BJ (cell line): ENCODE results near the gene TMC4. TPM values are rescaled to one million over a fixed set of nuclear protein-coding genes. Genes with fewer than 3 reads are reported as not detected.

ENCODE experiments used
- CTCF ChIA-PET: fragments of 350-600 bp; formaldehyde crosslinking; extraction: SDS; loops from one replicate; lab custom pipeline; 2021; ENCODE audit warnings: antibody characterized with exemption, inconsistent platforms; lab: Yijun Ruan, JAX
- POLR2A ChIA-PET: fragments of 300-600 bp; sonication (Branson Sonifier 250); formaldehyde crosslinking; extraction: SDS; loops from one replicate; lab custom pipeline; 2021; ENCODE audit warnings: antibody characterized with exemption; lab: Charles Lee
- DNase-seq: peaks from one replicate; pipeline ENCODE4 v3.0.0-alpha.2; 2011; ENCODE audit warnings: low read depth
- H3K27me3 ChIP-seq: 2 replicates; pipeline ENCODE4 v1.6.0; 2011; ENCODE audit warnings: low read length; ENCODE audit not compliant: control insufficient read depth, insufficient read depth
- H3K36me3 ChIP-seq: 2 replicates; pipeline ENCODE4 v1.5.1; 2011; ENCODE audit warnings: low read length; ENCODE audit not compliant: control insufficient read depth, insufficient read depth
- H3K4me3 ChIP-seq: 2 replicates; pipeline ENCODE4 v1.5.1; 2011; ENCODE audit warnings: low read depth, mild to moderate bottlenecking, control low read depth, low read length
- polyA plus RNA-seq: library from polyadenylated mRNA; depleted of rRNA; stranded (reverse); fragments of >200 nt; gene quantifications from 2 replicates; pipeline ENCODE4 v1.2.3, GENCODE V29; 2011
- TF ChIP-seq, protein P1 (sequence below): IDR thresholded peaks from 2 replicates; pipeline ENCODE4 v1.5.1; 2011; ENCODE audit warnings: low read depth, mild to moderate bottlenecking, control low read depth, inconsistent platforms, low read length, moderate library complexity; ENCODE audit not compliant: insufficient read depth

The TMC4 gene
- polyA plus RNA-seq, 1 experiment, result 0.55 TPM

DNA sequence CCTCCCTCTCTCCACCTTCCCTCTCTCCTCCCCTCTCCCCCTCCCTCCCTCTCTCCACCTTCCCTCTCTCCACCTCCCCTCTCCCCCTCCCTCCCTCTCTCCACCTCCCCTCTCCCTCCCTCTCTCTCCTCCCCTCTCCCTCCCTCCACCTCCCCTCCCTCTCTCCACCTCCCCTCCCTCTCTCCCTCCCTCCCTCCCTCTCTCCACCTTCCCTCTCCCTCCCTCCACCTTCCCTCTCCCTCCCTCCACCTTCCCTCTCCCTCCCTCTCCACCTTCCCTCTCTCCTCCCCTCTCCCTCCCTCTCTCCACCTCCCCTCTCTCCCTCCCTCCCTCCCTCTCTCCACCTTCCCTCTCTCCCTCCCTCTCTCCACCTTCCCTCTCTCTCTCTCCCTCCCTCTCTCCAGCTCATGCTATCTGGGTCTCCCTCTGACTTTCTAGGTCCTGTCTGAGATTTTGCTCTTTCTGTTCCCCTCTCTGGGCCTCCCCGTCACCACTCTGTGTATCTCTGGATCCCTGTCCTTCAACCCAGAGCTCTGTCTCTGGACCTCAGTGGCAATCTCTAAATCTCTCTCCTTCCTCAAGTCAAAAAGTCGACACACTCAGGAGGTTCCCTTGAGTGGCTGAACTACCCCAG lies 38.9 kb downstream of the TMC4 start:
- no peak overlapping the region for H3K4me3 ChIP-seq
- no peak for DNase-seq
- H3K36me3 ChIP-seq, result peaks cover 11% of the 10 kb centered on the region
- H3K27me3 ChIP-seq, result no peaks in the 10 kb centered on the region
- ChIA-PET CTCF (no interaction called here), POLR2A (no interaction called here)
- TF ChIP-seq, protein P1, sequence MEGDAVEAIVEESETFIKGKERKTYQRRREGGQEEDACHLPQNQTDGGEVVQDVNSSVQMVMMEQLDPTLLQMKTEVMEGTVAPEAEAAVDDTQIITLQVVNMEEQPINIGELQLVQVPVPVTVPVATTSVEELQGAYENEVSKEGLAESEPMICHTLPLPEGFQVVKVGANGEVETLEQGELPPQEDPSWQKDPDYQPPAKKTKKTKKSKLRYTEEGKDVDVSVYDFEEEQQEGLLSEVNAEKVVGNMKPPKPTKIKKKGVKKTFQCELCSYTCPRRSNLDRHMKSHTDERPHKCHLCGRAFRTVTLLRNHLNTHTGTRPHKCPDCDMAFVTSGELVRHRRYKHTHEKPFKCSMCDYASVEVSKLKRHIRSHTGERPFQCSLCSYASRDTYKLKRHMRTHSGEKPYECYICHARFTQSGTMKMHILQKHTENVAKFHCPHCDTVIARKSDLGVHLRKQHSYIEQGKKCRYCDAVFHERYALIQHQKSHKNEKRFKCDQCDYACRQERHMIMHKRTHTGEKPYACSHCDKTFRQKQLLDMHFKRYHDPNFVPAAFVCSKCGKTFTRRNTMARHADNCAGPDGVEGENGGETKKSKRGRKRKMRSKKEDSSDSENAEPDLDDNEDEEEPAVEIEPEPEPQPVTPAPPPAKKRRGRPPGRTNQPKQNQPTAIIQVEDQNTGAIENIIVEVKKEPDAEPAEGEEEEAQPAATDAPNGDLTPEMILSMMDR, result no peak

DNA sequence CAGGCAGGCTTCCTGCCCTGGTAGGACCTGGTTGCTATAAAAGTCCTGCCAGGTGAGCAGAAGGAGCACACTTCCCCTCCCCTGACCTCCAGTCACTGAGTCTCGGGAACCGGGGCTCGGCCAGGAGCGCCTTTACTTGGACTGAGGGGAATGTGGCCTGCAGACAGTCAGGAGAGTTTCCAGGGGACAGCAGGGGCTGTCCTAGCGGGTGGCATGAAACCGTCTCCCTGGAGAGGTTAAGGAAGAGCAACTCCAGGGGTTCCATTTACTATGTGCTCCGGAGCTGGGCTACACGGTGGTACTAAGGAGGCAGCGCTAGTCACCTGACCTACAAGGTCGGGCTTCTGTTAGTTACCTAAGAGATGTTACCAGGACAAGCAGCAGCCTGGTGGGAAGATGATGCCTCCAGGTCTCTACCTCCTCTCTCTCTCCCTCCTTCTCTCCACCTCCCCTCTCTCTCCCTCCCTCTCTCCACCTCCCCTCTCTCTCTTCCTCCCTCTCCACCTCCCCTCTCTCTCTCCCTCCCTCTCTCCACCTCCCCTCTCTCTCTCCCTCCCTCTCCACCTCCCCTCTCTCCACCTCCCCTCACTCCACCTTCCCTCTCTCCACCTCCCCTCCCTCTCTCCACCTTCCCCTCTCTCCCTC lies 39.5 kb downstream of the TMC4 start:
- TF ChIP-seq, protein P1, result no peak
- CTCF ChIA-PET, result no interaction called here
- POLR2A ChIA-PET, result no interaction called here
- no peak for DNase-seq
- H3K27me3 ChIP-seq, result no peaks in the 10 kb centered on the region
- no peak overlapping the region for H3K4me3 ChIP-seq
- peaks cover 12% of the 10 kb centered on the region for H3K36me3 ChIP-seq

DNA sequence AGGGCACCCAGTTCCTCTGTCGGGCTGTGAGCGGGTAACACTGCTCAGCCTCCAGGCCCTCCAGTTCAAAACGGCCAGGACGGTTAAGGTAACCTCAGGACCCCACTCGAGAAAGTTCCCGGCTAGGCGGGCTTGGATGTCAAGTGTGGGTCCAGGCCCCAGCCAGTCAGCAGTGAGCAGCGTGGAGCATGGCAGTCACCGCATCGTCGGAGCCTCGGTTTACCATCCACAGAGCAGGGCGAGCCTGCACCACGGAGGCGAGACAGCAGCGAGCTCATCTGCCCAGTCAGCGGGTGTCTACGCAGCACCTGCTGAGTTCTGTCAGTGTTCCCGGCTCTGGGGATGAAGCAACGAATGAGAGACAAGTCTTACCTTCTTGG lies 43.4 kb downstream of the TMC4 start:
- TF ChIP-seq, protein P1, result no peak
- ChIA-PET POLR2A (interaction anchor here (0.6 kb wide), 1 partner anchor 1047 kb away, joined by 3 read pairs; no protein-coding TSS in a partner anchor), CTCF (no interaction called here)
- no peak overlapping the region for H3K4me3 ChIP-seq
- DNase-seq, result no peak
- H3K27me3 ChIP-seq, result no peaks in the 10 kb centered on the region
- H3K36me3 ChIP-seq, result peaks cover 27% of the 10 kb centered on the region

DNA sequence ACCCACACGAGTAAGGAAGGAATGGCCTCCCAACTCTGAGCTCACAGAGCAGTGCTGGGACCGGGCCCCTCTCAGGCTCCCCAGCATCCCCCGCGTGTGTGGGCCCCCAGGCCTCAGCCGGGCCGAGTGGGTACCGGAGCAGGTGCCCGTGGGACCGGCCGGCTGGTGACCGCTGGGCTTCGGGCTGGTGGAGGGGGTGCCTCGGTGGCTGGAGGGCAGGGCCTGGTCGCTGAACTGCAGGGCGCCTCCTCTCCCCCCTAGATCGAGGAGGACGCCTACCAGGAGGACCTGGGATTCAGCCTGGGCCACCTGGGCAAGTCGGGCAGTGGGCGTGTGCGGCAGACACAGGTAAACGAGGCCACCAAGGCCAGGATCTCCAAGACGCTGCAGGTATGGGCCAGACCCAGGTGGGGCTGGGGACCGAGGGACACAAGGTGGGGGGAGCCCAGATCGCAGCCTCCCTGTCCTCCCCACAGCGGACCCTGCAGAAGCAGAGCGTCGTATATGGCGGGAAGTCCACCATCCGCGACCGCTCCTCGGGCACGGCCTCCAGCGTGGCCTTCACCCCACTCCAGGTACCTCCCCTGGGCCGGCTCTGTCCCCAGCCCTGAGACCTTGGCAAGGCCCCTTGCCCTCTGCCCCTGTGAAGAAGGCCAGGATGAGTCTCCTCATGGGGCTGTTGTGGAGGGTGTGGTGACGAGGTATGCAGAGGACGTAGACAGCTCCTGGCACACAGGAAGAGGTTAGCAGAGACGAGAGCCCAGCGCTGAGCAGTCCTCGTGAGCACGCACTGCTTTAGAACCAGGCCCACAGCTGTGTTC lies 44.0 kb downstream of the TMC4 start:
- POLR2A ChIA-PET, result no interaction called here
- CTCF ChIA-PET, result no interaction called here
- TF ChIP-seq, protein P1, result no peak
- no peaks in the 10 kb centered on the region for H3K27me3 ChIP-seq
- DNase-seq, result no peak
- peaks cover 29% of the 10 kb centered on the region for H3K36me3 ChIP-seq
- no peak overlapping the region for H3K4me3 ChIP-seq

DNA sequence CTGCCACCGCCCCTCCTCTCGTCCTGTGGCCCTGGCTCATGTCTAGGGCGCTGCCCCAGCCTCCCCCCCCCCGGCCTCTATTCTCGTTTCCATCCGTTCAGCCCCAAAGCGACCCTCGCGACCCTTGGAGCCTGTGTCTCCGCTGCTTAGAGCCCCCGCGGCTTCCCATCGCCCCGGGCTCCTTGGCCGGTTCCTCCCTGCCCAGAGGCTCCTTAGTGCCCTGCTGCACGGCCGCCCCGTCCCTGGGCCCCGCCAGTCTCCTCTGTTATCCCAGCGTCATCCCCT lies 44.6 kb downstream of the TMC4 start:
- no peak overlapping the region for H3K4me3 ChIP-seq
- TF ChIP-seq, protein P1, result no peak
- H3K36me3 ChIP-seq, result peaks cover 34% of the 10 kb centered on the region
- H3K27me3 ChIP-seq, result no peaks in the 10 kb centered on the region
- ChIA-PET CTCF (no interaction called here), POLR2A (no interaction called here)
- no peak for DNase-seq
